Liver (tissue), 3 donors: ENCODE measurements around the gene IQSEC1.

ENCODE experiments used
- CTCF ChIP-seq: fragments of 150-350 bp; IDR thresholded peaks from 2 replicates; pipeline ENCODE4 v1.5.1; 2017; ENCODE audit warnings: improper control_type of control experiment, low read depth, low read length; ENCODE audit not compliant: missing input control
- EGR1 ChIP-seq, 2 donors: IDR thresholded peaks; 2 replicates each; pipeline ENCODE4 v1.6.1; 2016 to 2018; ENCODE audit warnings: antibody characterized with exemption in 2 of 2, low read depth in 2 of 2
- HNF4A ChIP-seq, 2 donors: conservative IDR thresholded peaks; 2 replicates each; pipeline ENCODE4 v1.6.1; 2016; ENCODE audit warnings: antibody characterized with exemption in 2 of 2, mild to moderate bottlenecking in 2 of 2
- MAX ChIP-seq: IDR thresholded peaks from 2 replicates; pipeline ENCODE4 v1.6.1; 2016; ENCODE audit warnings: antibody characterized with exemption
- RAD21 ChIP-seq, 2 donors: IDR thresholded peaks; 2 replicates each; pipeline ENCODE4 v1.6.1; 2016; ENCODE audit warnings: antibody characterized with exemption in 2 of 2, mild to moderate bottlenecking in 2 of 2
- RXRA ChIP-seq, 2 donors: IDR thresholded peaks; 2 replicates each; pipeline ENCODE4 v1.6.1; 2017 to 2018; ENCODE audit warnings: antibody characterized with exemption in 2 of 2, mild to moderate bottlenecking in 1 of 2
- SP1 ChIP-seq: IDR thresholded peaks from 2 replicates; pipeline ENCODE4 v1.6.1; 2018; ENCODE audit warnings: antibody characterized with exemption, mild to moderate bottlenecking
- TAF1 ChIP-seq: conservative IDR thresholded peaks from 2 replicates; pipeline ENCODE4 v1.6.1; 2016; ENCODE audit warnings: antibody characterized with exemption, mild to moderate bottlenecking
- YY1 ChIP-seq: IDR thresholded peaks from 2 replicates; pipeline ENCODE4 v1.6.1; 2016; ENCODE audit warnings: antibody characterized with exemption, mild to moderate bottlenecking
- TF ChIP-seq, protein P1 (sequence below): IDR thresholded peaks from 2 replicates; pipeline ENCODE4 v1.6.1; 2016; ENCODE audit warnings: antibody characterized with exemption
- TF ChIP-seq, protein P2 (sequence below): IDR thresholded peaks from 2 replicates; pipeline ENCODE4 v1.6.1; 2016; ENCODE audit warnings: antibody characterized with exemption, mild to moderate bottlenecking
- donor health status: healthy.
- donor health status: healthy.

GRCh38 chr3:12944849-12945248, 128.4 kb downstream of the IQSEC1 start:
- TF ChIP-seq CTCF: no peak
- TF ChIP-seq, protein P1, sequence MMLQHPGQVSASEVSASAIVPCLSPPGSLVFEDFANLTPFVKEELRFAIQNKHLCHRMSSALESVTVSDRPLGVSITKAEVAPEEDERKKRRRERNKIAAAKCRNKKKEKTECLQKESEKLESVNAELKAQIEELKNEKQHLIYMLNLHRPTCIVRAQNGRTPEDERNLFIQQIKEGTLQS: no peak
- no peak for TF ChIP-seq SP1
- no peak for TF ChIP-seq YY1
- TF ChIP-seq, protein P2, sequence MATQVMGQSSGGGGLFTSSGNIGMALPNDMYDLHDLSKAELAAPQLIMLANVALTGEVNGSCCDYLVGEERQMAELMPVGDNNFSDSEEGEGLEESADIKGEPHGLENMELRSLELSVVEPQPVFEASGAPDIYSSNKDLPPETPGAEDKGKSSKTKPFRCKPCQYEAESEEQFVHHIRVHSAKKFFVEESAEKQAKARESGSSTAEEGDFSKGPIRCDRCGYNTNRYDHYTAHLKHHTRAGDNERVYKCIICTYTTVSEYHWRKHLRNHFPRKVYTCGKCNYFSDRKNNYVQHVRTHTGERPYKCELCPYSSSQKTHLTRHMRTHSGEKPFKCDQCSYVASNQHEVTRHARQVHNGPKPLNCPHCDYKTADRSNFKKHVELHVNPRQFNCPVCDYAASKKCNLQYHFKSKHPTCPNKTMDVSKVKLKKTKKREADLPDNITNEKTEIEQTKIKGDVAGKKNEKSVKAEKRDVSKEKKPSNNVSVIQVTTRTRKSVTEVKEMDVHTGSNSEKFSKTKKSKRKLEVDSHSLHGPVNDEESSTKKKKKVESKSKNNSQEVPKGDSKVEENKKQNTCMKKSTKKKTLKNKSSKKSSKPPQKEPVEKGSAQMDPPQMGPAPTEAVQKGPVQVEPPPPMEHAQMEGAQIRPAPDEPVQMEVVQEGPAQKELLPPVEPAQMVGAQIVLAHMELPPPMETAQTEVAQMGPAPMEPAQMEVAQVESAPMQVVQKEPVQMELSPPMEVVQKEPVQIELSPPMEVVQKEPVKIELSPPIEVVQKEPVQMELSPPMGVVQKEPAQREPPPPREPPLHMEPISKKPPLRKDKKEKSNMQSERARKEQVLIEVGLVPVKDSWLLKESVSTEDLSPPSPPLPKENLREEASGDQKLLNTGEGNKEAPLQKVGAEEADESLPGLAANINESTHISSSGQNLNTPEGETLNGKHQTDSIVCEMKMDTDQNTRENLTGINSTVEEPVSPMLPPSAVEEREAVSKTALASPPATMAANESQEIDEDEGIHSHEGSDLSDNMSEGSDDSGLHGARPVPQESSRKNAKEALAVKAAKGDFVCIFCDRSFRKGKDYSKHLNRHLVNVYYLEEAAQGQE: no peak
- TF ChIP-seq RAD21 (IDR thresholded peaks at IDR 0.05): no peak
- TF ChIP-seq EGR1 (IDR thresholded peaks at IDR 0.05; ENCODE audit: low read depth in 2 of 2): no peak
- TF ChIP-seq TAF1: no peak
- TF ChIP-seq RXRA (IDR thresholded peaks at IDR 0.05): no peak
- TF ChIP-seq MAX: no peak
- no peak for TF ChIP-seq HNF4A (conservative IDR thresholded peaks at IDR 0.05)
